ENCODE data around the gene WDFY1. TPM values are rescaled to one million over a fixed set of nuclear protein-coding genes. Genes with fewer than 3 reads are reported as not detected.

Gene WDFY1
- total and polyA plus RNA-seq, 2 experiments from 2014 or later, result 54.5 to 127 TPM

DNA sequence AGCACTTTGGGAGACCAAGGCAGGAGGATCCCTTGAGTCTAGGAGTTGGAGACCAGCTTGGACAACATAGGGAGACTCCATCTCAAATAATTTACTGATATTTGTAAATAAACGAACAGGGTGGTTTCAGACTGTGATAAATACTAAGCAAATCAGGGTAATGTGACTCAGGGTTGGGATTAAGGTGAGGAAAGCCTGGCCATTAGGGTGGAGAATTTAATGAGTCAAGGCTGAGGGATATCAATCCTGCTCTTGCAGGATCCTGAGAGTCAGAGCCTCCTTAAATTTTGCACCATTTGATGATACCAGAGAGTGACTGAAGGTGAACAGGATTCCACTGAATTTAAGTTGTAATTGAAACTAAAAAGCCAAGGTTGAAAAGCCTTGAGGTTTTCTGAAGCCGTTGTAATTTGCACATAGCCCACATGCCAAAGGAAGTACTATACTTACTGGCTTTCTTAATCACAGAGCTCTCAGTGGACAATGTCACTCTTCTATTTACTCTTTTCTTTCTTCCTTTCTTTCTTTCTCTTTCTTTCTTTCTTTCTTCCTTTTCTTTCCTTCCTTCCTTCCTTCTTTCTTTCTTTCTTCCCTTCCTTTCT lies 79.1 kb downstream of the WDFY1 start:
- TF ChIP-seq, protein P1, sequence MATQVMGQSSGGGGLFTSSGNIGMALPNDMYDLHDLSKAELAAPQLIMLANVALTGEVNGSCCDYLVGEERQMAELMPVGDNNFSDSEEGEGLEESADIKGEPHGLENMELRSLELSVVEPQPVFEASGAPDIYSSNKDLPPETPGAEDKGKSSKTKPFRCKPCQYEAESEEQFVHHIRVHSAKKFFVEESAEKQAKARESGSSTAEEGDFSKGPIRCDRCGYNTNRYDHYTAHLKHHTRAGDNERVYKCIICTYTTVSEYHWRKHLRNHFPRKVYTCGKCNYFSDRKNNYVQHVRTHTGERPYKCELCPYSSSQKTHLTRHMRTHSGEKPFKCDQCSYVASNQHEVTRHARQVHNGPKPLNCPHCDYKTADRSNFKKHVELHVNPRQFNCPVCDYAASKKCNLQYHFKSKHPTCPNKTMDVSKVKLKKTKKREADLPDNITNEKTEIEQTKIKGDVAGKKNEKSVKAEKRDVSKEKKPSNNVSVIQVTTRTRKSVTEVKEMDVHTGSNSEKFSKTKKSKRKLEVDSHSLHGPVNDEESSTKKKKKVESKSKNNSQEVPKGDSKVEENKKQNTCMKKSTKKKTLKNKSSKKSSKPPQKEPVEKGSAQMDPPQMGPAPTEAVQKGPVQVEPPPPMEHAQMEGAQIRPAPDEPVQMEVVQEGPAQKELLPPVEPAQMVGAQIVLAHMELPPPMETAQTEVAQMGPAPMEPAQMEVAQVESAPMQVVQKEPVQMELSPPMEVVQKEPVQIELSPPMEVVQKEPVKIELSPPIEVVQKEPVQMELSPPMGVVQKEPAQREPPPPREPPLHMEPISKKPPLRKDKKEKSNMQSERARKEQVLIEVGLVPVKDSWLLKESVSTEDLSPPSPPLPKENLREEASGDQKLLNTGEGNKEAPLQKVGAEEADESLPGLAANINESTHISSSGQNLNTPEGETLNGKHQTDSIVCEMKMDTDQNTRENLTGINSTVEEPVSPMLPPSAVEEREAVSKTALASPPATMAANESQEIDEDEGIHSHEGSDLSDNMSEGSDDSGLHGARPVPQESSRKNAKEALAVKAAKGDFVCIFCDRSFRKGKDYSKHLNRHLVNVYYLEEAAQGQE (IDR thresholded peaks at IDR 0.05; ENCODE audit: unreplicated experiment), result no peak
- no peak for TF ChIP-seq STAT1 (IDR thresholded peaks at IDR 0.05; ENCODE audit: unreplicated experiment)
- no peak for TF ChIP-seq ZNF114 (CRISPR knock-in tag; IDR thresholded peaks at IDR 0.05)
- TF ChIP-seq ZNF331 (CRISPR knock-in tag; IDR thresholded peaks at IDR 0.05; ENCODE audit: low read depth), result no peak
- TF ChIP-seq, protein P2, sequence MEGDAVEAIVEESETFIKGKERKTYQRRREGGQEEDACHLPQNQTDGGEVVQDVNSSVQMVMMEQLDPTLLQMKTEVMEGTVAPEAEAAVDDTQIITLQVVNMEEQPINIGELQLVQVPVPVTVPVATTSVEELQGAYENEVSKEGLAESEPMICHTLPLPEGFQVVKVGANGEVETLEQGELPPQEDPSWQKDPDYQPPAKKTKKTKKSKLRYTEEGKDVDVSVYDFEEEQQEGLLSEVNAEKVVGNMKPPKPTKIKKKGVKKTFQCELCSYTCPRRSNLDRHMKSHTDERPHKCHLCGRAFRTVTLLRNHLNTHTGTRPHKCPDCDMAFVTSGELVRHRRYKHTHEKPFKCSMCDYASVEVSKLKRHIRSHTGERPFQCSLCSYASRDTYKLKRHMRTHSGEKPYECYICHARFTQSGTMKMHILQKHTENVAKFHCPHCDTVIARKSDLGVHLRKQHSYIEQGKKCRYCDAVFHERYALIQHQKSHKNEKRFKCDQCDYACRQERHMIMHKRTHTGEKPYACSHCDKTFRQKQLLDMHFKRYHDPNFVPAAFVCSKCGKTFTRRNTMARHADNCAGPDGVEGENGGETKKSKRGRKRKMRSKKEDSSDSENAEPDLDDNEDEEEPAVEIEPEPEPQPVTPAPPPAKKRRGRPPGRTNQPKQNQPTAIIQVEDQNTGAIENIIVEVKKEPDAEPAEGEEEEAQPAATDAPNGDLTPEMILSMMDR (conservative IDR thresholded peaks at IDR 0.05; ENCODE audit: low read depth in 2 of 2), result no peak
- TF ChIP-seq CREB1 (CRISPR knock-in tag; IDR thresholded peaks at IDR 0.05; ENCODE audit: low read depth), result no peak
- no peak for TF ChIP-seq NANOG (IDR thresholded peaks at IDR 0.05; ENCODE audit: borderline replicate concordance)
- TF ChIP-seq, protein P3, sequence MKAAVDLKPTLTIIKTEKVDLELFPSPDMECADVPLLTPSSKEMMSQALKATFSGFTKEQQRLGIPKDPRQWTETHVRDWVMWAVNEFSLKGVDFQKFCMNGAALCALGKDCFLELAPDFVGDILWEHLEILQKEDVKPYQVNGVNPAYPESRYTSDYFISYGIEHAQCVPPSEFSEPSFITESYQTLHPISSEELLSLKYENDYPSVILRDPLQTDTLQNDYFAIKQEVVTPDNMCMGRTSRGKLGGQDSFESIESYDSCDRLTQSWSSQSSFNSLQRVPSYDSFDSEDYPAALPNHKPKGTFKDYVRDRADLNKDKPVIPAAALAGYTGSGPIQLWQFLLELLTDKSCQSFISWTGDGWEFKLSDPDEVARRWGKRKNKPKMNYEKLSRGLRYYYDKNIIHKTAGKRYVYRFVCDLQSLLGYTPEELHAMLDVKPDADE (IDR thresholded peaks at IDR 0.05), result no peak
- no peak for TF ChIP-seq JUNB (IDR thresholded peaks at IDR 0.05; ENCODE audit: unreplicated experiment)
- TF ChIP-seq EZH2phosphoT487 (IDR thresholded peaks at IDR 0.05; ENCODE audit: unreplicated experiment), result no peak
- no peak for TF ChIP-seq EZH2 (IDR thresholded peaks at IDR 0.05; ENCODE audit: low read depth, unreplicated experiment)
- TF ChIP-seq POLR2AphosphoS5 (IDR thresholded peaks at IDR 0.05; ENCODE audit: low read depth), result no peak
- TF ChIP-seq, protein P4, sequence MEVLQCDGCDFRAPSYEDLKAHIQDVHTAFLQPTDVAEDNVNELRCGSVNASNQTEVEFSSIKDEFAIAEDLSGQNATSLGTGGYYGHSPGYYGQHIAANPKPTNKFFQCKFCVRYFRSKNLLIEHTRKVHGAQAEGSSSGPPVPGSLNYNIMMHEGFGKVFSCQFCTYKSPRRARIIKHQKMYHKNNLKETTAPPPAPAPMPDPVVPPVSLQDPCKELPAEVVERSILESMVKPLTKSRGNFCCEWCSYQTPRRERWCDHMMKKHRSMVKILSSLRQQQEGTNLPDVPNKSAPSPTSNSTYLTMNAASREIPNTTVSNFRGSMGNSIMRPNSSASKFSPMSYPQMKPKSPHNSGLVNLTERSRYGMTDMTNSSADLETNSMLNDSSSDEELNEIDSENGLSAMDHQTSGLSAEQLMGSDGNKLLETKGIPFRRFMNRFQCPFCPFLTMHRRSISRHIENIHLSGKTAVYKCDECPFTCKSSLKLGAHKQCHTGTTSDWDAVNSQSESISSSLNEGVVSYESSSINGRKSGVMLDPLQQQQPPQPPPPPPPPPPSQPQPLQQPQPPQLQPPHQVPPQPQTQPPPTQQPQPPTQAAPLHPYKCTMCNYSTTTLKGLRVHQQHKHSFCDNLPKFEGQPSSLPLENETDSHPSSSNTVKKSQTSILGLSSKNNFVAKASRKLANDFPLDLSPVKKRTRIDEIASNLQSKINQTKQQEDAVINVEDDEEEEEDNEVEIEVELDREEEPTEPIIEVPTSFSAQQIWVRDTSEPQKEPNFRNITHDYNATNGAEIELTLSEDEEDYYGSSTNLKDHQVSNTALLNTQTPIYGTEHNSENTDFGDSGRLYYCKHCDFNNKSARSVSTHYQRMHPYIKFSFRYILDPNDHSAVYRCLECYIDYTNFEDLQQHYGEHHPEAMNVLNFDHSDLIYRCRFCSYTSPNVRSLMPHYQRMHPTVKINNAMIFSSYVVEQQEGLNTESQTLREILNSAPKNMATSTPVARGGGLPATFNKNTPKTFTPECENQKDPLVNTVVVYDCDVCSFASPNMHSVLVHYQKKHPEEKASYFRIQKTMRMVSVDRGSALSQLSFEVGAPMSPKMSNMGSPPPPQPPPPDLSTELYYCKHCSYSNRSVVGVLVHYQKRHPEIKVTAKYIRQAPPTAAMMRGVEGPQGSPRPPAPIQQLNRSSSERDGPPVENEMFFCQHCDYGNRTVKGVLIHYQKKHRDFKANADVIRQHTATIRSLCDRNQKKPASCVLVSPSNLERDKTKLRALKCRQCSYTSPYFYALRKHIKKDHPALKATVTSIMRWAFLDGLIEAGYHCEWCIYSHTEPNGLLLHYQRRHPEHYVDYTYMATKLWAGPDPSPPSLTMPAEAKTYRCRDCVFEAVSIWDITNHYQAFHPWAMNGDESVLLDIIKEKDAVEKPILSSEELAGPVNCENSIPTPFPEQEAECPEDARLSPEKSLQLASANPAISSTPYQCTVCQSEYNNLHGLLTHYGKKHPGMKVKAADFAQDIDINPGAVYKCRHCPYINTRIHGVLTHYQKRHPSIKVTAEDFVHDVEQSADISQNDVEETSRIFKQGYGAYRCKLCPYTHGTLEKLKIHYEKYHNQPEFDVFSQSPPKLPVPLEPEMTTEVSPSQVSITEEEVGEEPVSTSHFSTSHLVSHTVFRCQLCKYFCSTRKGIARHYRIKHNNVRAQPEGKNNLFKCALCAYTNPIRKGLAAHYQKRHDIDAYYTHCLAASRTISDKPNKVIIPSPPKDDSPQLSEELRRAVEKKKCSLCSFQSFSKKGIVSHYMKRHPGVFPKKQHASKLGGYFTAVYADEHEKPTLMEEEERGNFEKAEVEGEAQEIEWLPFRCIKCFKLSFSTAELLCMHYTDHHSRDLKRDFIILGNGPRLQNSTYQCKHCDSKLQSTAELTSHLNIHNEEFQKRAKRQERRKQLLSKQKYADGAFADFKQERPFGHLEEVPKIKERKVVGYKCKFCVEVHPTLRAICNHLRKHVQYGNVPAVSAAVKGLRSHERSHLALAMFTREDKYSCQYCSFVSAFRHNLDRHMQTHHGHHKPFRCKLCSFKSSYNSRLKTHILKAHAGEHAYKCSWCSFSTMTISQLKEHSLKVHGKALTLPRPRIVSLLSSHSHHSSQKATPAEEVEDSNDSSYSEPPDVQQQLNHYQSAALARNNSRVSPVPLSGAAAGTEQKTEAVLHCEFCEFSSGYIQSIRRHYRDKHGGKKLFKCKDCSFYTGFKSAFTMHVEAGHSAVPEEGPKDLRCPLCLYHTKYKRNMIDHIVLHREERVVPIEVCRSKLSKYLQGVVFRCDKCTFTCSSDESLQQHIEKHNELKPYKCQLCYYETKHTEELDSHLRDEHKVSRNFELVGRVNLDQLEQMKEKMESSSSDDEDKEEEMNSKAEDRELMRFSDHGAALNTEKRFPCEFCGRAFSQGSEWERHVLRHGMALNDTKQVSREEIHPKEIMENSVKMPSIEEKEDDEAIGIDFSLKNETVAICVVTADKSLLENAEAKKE (CRISPR knock-in tag; IDR thresholded peaks at IDR 0.05), result no peak
- H4K20me1 ChIP-seq (replicated peaks; ENCODE audit: insufficient read depth), result no peaks in the 10 kb centered on the region
- H3K36me3 ChIP-seq (ENCODE audit: insufficient read depth), result no peaks in the 10 kb centered on the region
- peaks cover 6% of the 10 kb centered on the region for H3K27me3 Mint-ChIP-seq (ENCODE audit: insufficient read depth, low read depth, poor library complexity)
- no peak overlapping the region for H3K4me3 ChIP-seq
- no peak overlapping the region for H3K27ac Mint-ChIP-seq
- no peaks in the 10 kb centered on the region for H3K9me2 ChIP-seq (ENCODE audit: insufficient read depth)
- ATAC-seq (no peak), DNase-seq (ENCODE audit: low spot score) (peak; percentile 32)
- no peaks in the 10 kb centered on the region for H3K4me1 ChIP-seq (ENCODE audit: insufficient read depth)
- peak overlapping the region; percentile 57 for H3K27ac ChIP-seq (ENCODE audit: low read depth)
- H3K79me2 ChIP-seq (replicated peaks; ENCODE audit: insufficient read depth), result no peaks in the 10 kb centered on the region
- H3K4me3 Mint-ChIP-seq, result no peak overlapping the region
- no peaks in the 10 kb centered on the region for H3K9me3 Mint-ChIP-seq
- no peak overlapping the region for H2AFZ ChIP-seq
- 0 out of 3 replicates have a peak, but pooled peaks cover 3% of the 10 kb centered on the region for H3K36me3 Mint-ChIP-seq (ENCODE audit: low read depth)
- H3K4me1 Mint-ChIP-seq, result peaks cover 3% of the 10 kb centered on the region; the same call in 1 of the 3 replicates
- H3F3A ChIP-seq (replicated peaks; ENCODE audit: low read depth), result no peaks in the 10 kb centered on the region
- no peak overlapping the region for H3K4me2 ChIP-seq
- H3K27me3 ChIP-seq (ENCODE audit: insufficient read depth), result no peaks in the 10 kb centered on the region

Data from GM23338 (cell line).